HEK293 (cell line): ENCODE results near the gene IPO8.

Experiments
- CTCF ChIA-PET: fragments of 350-600 bp; formaldehyde crosslinking; extraction: SDS; loops from one replicate; lab custom pipeline; 2021; ENCODE audit warnings: antibody characterized with exemption; lab: Yijun Ruan, JAX
- POLR2A ChIA-PET: fragments of 300-600 bp; formaldehyde crosslinking; extraction: SDS; loops from one replicate; lab custom pipeline; 2020; ENCODE audit warnings: antibody characterized with exemption, inconsistent platforms; lab: Yijun Ruan, JAX
- H3K27ac ChIP-seq: fragments of 200-500 bp; sonication (Bioruptor generic); 2 replicates; pipeline ENCODE4 v1.5.1; 2014; ENCODE audit warnings: low read depth, low read length, control low read depth, inconsistent platforms; ENCODE audit errors: extremely low read depth
- H3K36me3 ChIP-seq, 2 experiments: fragments of 200-500 bp in 1 of 2; sonication (Bioruptor generic) in 1 of 2; 1 replicate in 1 of 2; 2 replicates in 1 of 2; pipeline ENCODE4 v1.5.1; 2014 to 2017; ENCODE audit warnings: inconsistent platforms in 2 of 2, low read length in 2 of 2; ENCODE audit not compliant: control insufficient read depth in 2 of 2, insufficient read depth in 1 of 2
- H3K4me1 ChIP-seq: fragments of 200-500 bp; sonication (Bioruptor generic); 2 replicates; pipeline ENCODE4 v1.5.1; 2014; ENCODE audit warnings: mild to moderate bottlenecking, low read length, inconsistent platforms; ENCODE audit not compliant: control insufficient read depth, insufficient read depth
- H3K4me3 ChIP-seq: 2 replicates; pipeline ENCODE4 v1.5.1; 2011; ENCODE audit warnings: low read depth, mild to moderate bottlenecking, control low read depth, low read length, moderate library complexity
- H3K9me3 ChIP-seq: fragments of 200-500 bp; sonication (Bioruptor generic); 2 replicates; pipeline ENCODE4 v1.5.1; 2014; ENCODE audit warnings: low read depth, low read length, inconsistent platforms; ENCODE audit not compliant: control insufficient read depth, insufficient read depth
- EGR2 ChIP-seq: fragments of 450-650 bp; formaldehyde crosslinking; IDR thresholded peaks from 2 replicates; pipeline ENCODE4 v1.5.1; 2016; ENCODE audit warnings: low read depth, missing biosample characterization, missing genetic modification characterization
- FEZF1 ChIP-seq: fragments of 450-650 bp; formaldehyde crosslinking; IDR thresholded peaks from 2 replicates; pipeline ENCODE4 v1.5.1; 2016; ENCODE audit warnings: missing biosample characterization, missing genetic modification characterization
- PBX3 ChIP-seq: sonication (generic); formaldehyde crosslinking; IDR thresholded peaks from 2 replicates; pipeline ENCODE4 v1.8.1; 2022; ENCODE audit warnings: mild to moderate bottlenecking, moderate library complexity, missing genetic modification reagents
- PRDM4 ChIP-seq: fragments of 450-650 bp; formaldehyde crosslinking; IDR thresholded peaks from 2 replicates; pipeline ENCODE4 v1.5.1; 2017; ENCODE audit warnings: missing biosample characterization, missing genetic modification characterization
- SCRT1 ChIP-seq: fragments of 450-650 bp; formaldehyde crosslinking; IDR thresholded peaks from 2 replicates; pipeline ENCODE4 v1.5.1; 2016; ENCODE audit warnings: missing biosample characterization, missing genetic modification characterization, borderline replicate concordance
- SP2 ChIP-seq: fragments of 450-650 bp; formaldehyde crosslinking; IDR thresholded peaks from 2 replicates; pipeline ENCODE4 v1.5.1; 2016; ENCODE audit warnings: missing biosample characterization, missing genetic modification characterization
- ZBTB17 ChIP-seq: fragments of 450-650 bp; formaldehyde crosslinking; IDR thresholded peaks from 2 replicates; pipeline ENCODE4 v1.5.1; 2016; ENCODE audit warnings: missing biosample characterization, missing genetic modification characterization
- ZBTB44 ChIP-seq: fragments of 450-650 bp; IDR thresholded peaks from 2 replicates; pipeline ENCODE4 v1.5.1; 2018; ENCODE audit warnings: missing biosample characterization, mild to moderate bottlenecking, missing genetic modification characterization
- ZBTB48 ChIP-seq: fragments of 450-650 bp; formaldehyde crosslinking; IDR thresholded peaks from 2 replicates; pipeline ENCODE4 v1.5.1; 2016; ENCODE audit warnings: missing biosample characterization, missing genetic modification characterization
- ZNF146 ChIP-seq: fragments of 450-650 bp; formaldehyde crosslinking; IDR thresholded peaks from 2 replicates; pipeline ENCODE4 v1.5.1; 2016; ENCODE audit warnings: missing biosample characterization, missing genetic modification characterization
- ZNF157 ChIP-seq: fragments of 450-650 bp; formaldehyde crosslinking; IDR thresholded peaks from 2 replicates; pipeline ENCODE4 v1.5.1; 2016; ENCODE audit warnings: missing biosample characterization, missing genetic modification characterization
- ZNF184 ChIP-seq: fragments of 450-650 bp; IDR thresholded peaks from 2 replicates; pipeline ENCODE4 v1.5.1; 2018; ENCODE audit warnings: missing biosample characterization, mild to moderate bottlenecking, missing genetic modification characterization
- ZNF2 ChIP-seq: fragments of 450-650 bp; formaldehyde crosslinking; IDR thresholded peaks from 2 replicates; pipeline ENCODE4 v1.5.1; 2016; ENCODE audit warnings: missing biosample characterization, missing genetic modification characterization
- ZNF202 ChIP-seq: fragments of 450-650 bp; formaldehyde crosslinking; IDR thresholded peaks from 2 replicates; pipeline ENCODE4 v1.5.1; 2016; ENCODE audit warnings: missing biosample characterization, missing genetic modification characterization, borderline replicate concordance
- ZNF211 ChIP-seq: fragments of 450-650 bp; formaldehyde crosslinking; IDR thresholded peaks from 2 replicates; pipeline ENCODE4 v1.5.1; 2016; ENCODE audit warnings: low read depth, missing biosample characterization, missing genetic modification characterization
- ZNF335 ChIP-seq: fragments of 450-650 bp; formaldehyde crosslinking; conservative IDR thresholded peaks from 2 replicates; pipeline ENCODE4 v1.5.1; 2016; ENCODE audit warnings: missing biosample characterization, missing genetic modification characterization
- ZNF362 ChIP-seq: fragments of 450-650 bp; formaldehyde crosslinking; IDR thresholded peaks from 2 replicates; pipeline ENCODE4 v1.5.1; 2016; ENCODE audit warnings: missing biosample characterization, missing genetic modification characterization
- ZNF398 ChIP-seq: fragments of 450-650 bp; formaldehyde crosslinking; IDR thresholded peaks from 2 replicates; pipeline ENCODE4 v1.5.1; 2017; ENCODE audit warnings: missing biosample characterization, missing genetic modification characterization
- ZNF555 ChIP-seq: fragments of 450-650 bp; formaldehyde crosslinking; conservative IDR thresholded peaks from 2 replicates; pipeline ENCODE4 v1.5.1; 2017; ENCODE audit warnings: missing biosample characterization, mild to moderate bottlenecking, missing genetic modification characterization, inconsistent platforms
- ZNF558 ChIP-seq: fragments of 450-650 bp; formaldehyde crosslinking; IDR thresholded peaks from 2 replicates; pipeline ENCODE4 v1.5.1; 2016; ENCODE audit warnings: missing biosample characterization, missing genetic modification characterization
- ZNF560 ChIP-seq: fragments of 450-650 bp; formaldehyde crosslinking; IDR thresholded peaks from 2 replicates; pipeline ENCODE4 v1.5.1; 2017; ENCODE audit warnings: missing biosample characterization, missing genetic modification characterization, borderline replicate concordance
- ZNF596 ChIP-seq: fragments of 450-650 bp; IDR thresholded peaks from 2 replicates; pipeline ENCODE4 v1.5.0; 2018; ENCODE audit warnings: missing biosample characterization, mild to moderate bottlenecking, missing genetic modification characterization, moderate library complexity
- ZNF600 ChIP-seq: fragments of 450-650 bp; formaldehyde crosslinking; IDR thresholded peaks from 2 replicates; pipeline ENCODE4 v1.5.1; 2016; ENCODE audit warnings: missing biosample characterization, missing genetic modification characterization
- ZNF610 ChIP-seq: fragments of 450-650 bp; formaldehyde crosslinking; IDR thresholded peaks from 2 replicates; pipeline ENCODE4 v1.5.1; 2016; ENCODE audit warnings: missing biosample characterization, missing genetic modification characterization, borderline replicate concordance
- ZNF639 ChIP-seq: fragments of 450-650 bp; formaldehyde crosslinking; IDR thresholded peaks from 2 replicates; pipeline ENCODE4 v1.5.1; 2016; ENCODE audit warnings: missing biosample characterization, missing genetic modification characterization
- ZNF707 ChIP-seq: fragments of 450-650 bp; formaldehyde crosslinking; IDR thresholded peaks from 2 replicates; pipeline ENCODE4 v1.5.1; 2016; ENCODE audit warnings: missing biosample characterization, missing genetic modification characterization
- ZSCAN16 ChIP-seq: fragments of 450-650 bp; formaldehyde crosslinking; IDR thresholded peaks from 2 replicates; pipeline ENCODE4 v1.5.1; 2016; ENCODE audit warnings: missing biosample characterization, missing genetic modification characterization

Gene IPO8

GRCh38 chr12:30692470-30692869 lies 3.2 kb downstream of the IPO8 start (continued):
- peak; percentile 50; the same call in 1 of the 2 replicates for TF ChIP-seq ZBTB17 (tag by site-specific recombination)
- no peak for TF ChIP-seq ZNF211
- TF ChIP-seq ZNF600 (tag by site-specific recombination) = peak; percentile 96

GRCh38 chr12:30691122-30691879 lies 4.4 kb downstream of the IPO8 start:
- Histone ChIP-seq H3K4me3 (no peak overlapping the region), H3K27ac (no peak overlapping the region), H3K4me1 (peaks cover 14% of the 10 kb centered on the region), H3K9me3 (no peaks in the 10 kb centered on the region), H3K36me3 (peaks cover 2% of the 10 kb centered on the region in 2 experiments; a peak in 2 of 3 replicates)
- POLR2A ChIA-PET = interaction anchor here (1.6 kb wide), 1 partner anchor 105 kb away, joined by 4 read pairs; no protein-coding TSS in a partner anchor
- CTCF ChIA-PET = interaction anchor here (1.2 kb wide), 1 partner anchor 9 kb away, joined by 5 read pairs; no protein-coding TSS in a partner anchor
- TF ChIP-seq ZNF555 (no peak), ZBTB44 (tag by site-specific recombination) (no peak), SP2 (tag by site-specific recombination) (no peak), ZBTB17 (tag by site-specific recombination) (peak; percentile 51), ZNF610 (tag by site-specific recombination) (no peak), PBX3 (CRISPR knock-in tag) (no peak), ZNF639 (tag by site-specific recombination) (no peak), ZNF398 (tag by site-specific recombination) (no peak), ZNF558 (tag by site-specific recombination) (peak; percentile 92), ZSCAN16 (tag by site-specific recombination) (no peak), EGR2 (tag by site-specific recombination) (no peak), FEZF1 (tag by site-specific recombination) (no peak), ZNF335 (0 out of 2 replicates have a peak, but pooled peaks have one; percentile 24), ZNF146 (tag by site-specific recombination) (no peak), PRDM4 (tag by site-specific recombination) (no peak), ZNF184 (tag by site-specific recombination) (no peak), ZNF202 (no peak), ZNF596 (tag by site-specific recombination) (no peak), ZBTB48 (tag by site-specific recombination) (no peak), ZNF2 (no peak), SCRT1 (no peak), ZNF707 (tag by site-specific recombination) (no peak), ZNF362 (tag by site-specific recombination) (no peak), ZNF560 (tag by site-specific recombination) (no peak), ZNF157 (tag by site-specific recombination) (no peak)
